GM12801 (cell line): ENCODE results near the gene CTNNA3.

Experiments
- TF ChIP-seq, protein P1 (sequence below): IDR thresholded peaks from one replicate; pipeline ENCODE4 v1.5.1; 2011; ENCODE audit warnings: control low read depth; ENCODE audit not compliant: insufficient read length; ENCODE audit errors: extremely low read depth

CTNNA3 gene

GRCh38 chr10:66049335-66049734, 1646.7 kb downstream of the CTNNA3 start:
- TF ChIP-seq, protein P1, sequence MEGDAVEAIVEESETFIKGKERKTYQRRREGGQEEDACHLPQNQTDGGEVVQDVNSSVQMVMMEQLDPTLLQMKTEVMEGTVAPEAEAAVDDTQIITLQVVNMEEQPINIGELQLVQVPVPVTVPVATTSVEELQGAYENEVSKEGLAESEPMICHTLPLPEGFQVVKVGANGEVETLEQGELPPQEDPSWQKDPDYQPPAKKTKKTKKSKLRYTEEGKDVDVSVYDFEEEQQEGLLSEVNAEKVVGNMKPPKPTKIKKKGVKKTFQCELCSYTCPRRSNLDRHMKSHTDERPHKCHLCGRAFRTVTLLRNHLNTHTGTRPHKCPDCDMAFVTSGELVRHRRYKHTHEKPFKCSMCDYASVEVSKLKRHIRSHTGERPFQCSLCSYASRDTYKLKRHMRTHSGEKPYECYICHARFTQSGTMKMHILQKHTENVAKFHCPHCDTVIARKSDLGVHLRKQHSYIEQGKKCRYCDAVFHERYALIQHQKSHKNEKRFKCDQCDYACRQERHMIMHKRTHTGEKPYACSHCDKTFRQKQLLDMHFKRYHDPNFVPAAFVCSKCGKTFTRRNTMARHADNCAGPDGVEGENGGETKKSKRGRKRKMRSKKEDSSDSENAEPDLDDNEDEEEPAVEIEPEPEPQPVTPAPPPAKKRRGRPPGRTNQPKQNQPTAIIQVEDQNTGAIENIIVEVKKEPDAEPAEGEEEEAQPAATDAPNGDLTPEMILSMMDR, result no peak

DNA sequence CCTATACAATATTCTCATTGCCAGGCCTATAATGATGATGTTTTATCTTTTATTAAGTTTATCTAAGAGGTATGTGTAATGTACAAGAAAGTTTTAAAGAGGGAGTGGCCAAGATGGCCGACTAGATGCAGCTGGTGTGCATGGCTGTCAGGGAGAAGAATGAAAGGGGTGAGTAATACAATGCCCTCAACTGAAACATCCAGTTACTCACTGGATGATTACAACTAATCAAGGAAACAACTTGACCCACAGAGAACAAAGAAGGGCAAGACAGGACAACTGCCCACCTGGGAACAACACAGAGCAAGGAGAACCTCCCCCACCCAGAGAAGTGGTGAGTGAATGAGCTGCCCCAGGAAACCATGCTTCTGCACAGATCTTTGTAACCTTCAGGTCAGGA, 1650.1 kb downstream of the CTNNA3 start:
- TF ChIP-seq, protein P1, result no peak

GRCh38 chr10:66041771-66042170, 1654.2 kb downstream of the CTNNA3 start:
- TF ChIP-seq, protein P1, result no peak

DNA sequence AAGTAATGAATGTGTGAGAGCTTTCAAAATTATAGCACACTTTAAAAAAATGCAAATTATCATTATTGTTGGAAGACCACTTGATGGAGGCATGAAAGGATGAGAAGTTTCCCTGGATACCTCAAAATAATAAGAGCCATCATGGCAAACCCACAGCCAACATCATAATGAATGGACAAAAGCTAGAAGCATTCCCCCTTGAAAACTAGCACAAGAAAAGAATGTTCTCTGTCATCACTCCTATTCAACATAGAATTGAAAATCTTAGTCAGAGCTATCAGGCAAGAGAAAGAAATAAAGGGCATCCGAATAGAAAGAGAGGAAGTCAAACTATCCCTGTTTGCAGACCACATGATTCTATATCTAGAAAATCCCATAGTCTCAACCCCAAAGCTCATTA, 1657.4 kb downstream of the CTNNA3 start:
- TF ChIP-seq, protein P1, result no peak

- TF ChIP-seq, protein P1, result no peak
Measured at GRCh38 chr10:66026321-66026720, 1669.7 kb downstream of the CTNNA3 start.

GRCh38 chr10:66025186-66025585, 1670.8 kb downstream of the CTNNA3 start:
- TF ChIP-seq, protein P1, result no peak

- TF ChIP-seq, protein P1, result no peak
Measured at GRCh38 chr10:66021423-66021822, 1674.6 kb downstream of the CTNNA3 start.

DNA sequence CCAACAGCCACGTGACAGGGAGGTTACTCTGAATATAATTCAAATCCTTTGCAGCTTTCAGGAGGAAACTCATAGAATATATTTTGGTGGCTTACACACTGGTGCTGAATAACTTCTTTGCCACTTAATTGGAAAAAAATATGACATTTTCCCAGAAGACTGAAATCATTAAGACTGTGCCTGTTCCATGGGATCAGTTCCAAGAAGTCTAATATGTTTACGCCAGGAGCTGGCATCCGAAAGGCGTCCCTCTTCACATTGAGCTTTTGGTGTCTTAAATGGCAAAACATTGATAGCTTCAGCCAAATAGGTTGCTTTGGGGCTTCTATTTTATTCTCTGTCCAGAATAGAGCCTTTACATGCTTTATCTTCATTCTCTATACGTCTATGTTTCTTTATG, 1687.8 kb downstream of the CTNNA3 start:
- TF ChIP-seq, protein P1, result no peak
